K562 (cell line): ENCODE results near the gene FAM186B. TPM values are rescaled to one million over a fixed set of nuclear protein-coding genes. Genes with fewer than 3 reads are reported as not detected.

Source experiments
- ARHGAP35 ChIP-seq: fragments of 450-650 bp; IDR thresholded peaks from 2 replicates; pipeline ENCODE4 v1.6.1; 2018; ENCODE audit not compliant: partially characterized antibody
- ARID3A ChIP-seq: IDR thresholded peaks from 2 replicates; pipeline ENCODE4 v1.6.1; 2012; ENCODE audit warnings: low read depth, low read length, improper control_type of control experiment, borderline replicate concordance
- CBFA2T3 ChIP-seq: fragments of 450-650 bp; IDR thresholded peaks from 2 replicates; pipeline ENCODE4 v1.6.1; 2017
- CCNT2 ChIP-seq: IDR thresholded peaks from 2 replicates; pipeline ENCODE4 v1.6.1; 2011; ENCODE audit warnings: borderline replicate concordance, low read depth, mild to moderate bottlenecking, moderate library complexity, mixed read lengths, low read length; ENCODE audit not compliant: insufficient read length; ENCODE audit errors: extremely low read depth
- CREM ChIP-seq: IDR thresholded peaks from 2 replicates; pipeline ENCODE4 v1.6.1; 2014; ENCODE audit warnings: antibody characterized with exemption, low read depth
- CTCF ChIP-seq, 3 experiments: IDR thresholded peaks in 2 of 3; conservative IDR thresholded peaks in 1 of 3; 2 replicates each; pipeline ENCODE4 v1.5.1; 2011 to 2012; ENCODE audit warnings: low read length in 3 of 3, mild to moderate bottlenecking in 3 of 3, control low read depth in 2 of 3, improper control_type of control experiment in 1 of 3, inconsistent platforms in 1 of 3, low read depth in 1 of 3, mixed read lengths in 1 of 3, moderate library complexity in 1 of 3; ENCODE audit not compliant: insufficient read depth in 2 of 3
- DEAF1 ChIP-seq: fragments of 450-650 bp; formaldehyde crosslinking; IDR thresholded peaks from 2 replicates; pipeline ENCODE4 v1.4.0; 2020; ENCODE audit warnings: mild to moderate bottlenecking, moderate library complexity
- ETV5 ChIP-seq: sonication (generic); formaldehyde crosslinking; IDR thresholded peaks from 2 replicates; pipeline ENCODE4 v1.4.0; 2020; ENCODE audit warnings: low read depth, mild to moderate bottlenecking, missing genetic modification reagents
- FOXJ3 ChIP-seq: sonication (generic); formaldehyde crosslinking; IDR thresholded peaks from 2 replicates; pipeline ENCODE4 v1.4.0; 2020; ENCODE audit warnings: mild to moderate bottlenecking, missing genetic modification reagents
- GATA2 ChIP-seq: sonication (generic); formaldehyde crosslinking; IDR thresholded peaks from 2 replicates; pipeline ENCODE4 v1.4.0; 2020; ENCODE audit warnings: mild to moderate bottlenecking, missing genetic modification reagents
- GATAD2B ChIP-seq: fragments of 450-650 bp; IDR thresholded peaks from 2 replicates; pipeline ENCODE4 v1.6.1; 2017; ENCODE audit warnings: mild to moderate bottlenecking, borderline replicate concordance
- GTF2F1 ChIP-seq: IDR thresholded peaks from 2 replicates; pipeline ENCODE4 v1.6.1; 2011; ENCODE audit warnings: low read depth, low read length, improper control_type of control experiment
- JUNB ChIP-seq: fragments of 450-650 bp; formaldehyde crosslinking; conservative IDR thresholded peaks from 2 replicates; pipeline ENCODE4 v1.4.0; 2020; ENCODE audit warnings: mild to moderate bottlenecking
- KLF1 ChIP-seq: fragments of 450-650 bp; IDR thresholded peaks from 2 replicates; pipeline ENCODE4 v1.6.1; 2016; ENCODE audit warnings: missing genetic modification characterization, missing compliant biosample characterization
- NFE2 ChIP-seq: IDR thresholded peaks from 2 replicates; pipeline ENCODE4 v1.6.1; 2014; ENCODE audit warnings: antibody characterized with exemption, low read depth
- NRF1 ChIP-seq, 2 experiments: fragments of 450-650 bp; IDR thresholded peaks in 1 of 2; conservative IDR thresholded peaks in 1 of 2; 2 replicates each; pipeline ENCODE4 v1.6.1; 2014; ENCODE audit warnings: mild to moderate bottlenecking in 2 of 2
- SMC3 ChIP-seq: conservative IDR thresholded peaks from 2 replicates; pipeline ENCODE4 v1.6.1; 2011; ENCODE audit warnings: low read depth, low read length, improper control_type of control experiment; ENCODE audit not compliant: insufficient read depth
- ZBTB43 ChIP-seq: sonication (generic); formaldehyde crosslinking; IDR thresholded peaks from 2 replicates; pipeline ENCODE4 v1.8.0; 2023; ENCODE audit warnings: mild to moderate bottlenecking, missing genetic modification reagents
- ZKSCAN8 ChIP-seq: fragments of 200-800 bp; sonication (Bioruptor generic); IDR thresholded peaks from 2 replicates; pipeline ENCODE4 v1.6.1; 2016; ENCODE audit warnings: missing genetic modification characterization, missing compliant biosample characterization
- ZNF134 ChIP-seq: fragments of 250-450 bp; sonication (Bioruptor Pico); conservative IDR thresholded peaks from 2 replicates; pipeline ENCODE4 v1.4.0; 2020
- ZNF24 ChIP-seq: fragments of 450-650 bp; IDR thresholded peaks from 2 replicates; pipeline ENCODE4 v1.6.1; 2016
- ZNF280B ChIP-seq: fragments of 250-450 bp; sonication (Bioruptor Pico); IDR thresholded peaks from 2 replicates; pipeline ENCODE4 v1.5.1; 2021; ENCODE audit warnings: mild to moderate bottlenecking
- ZNF668 ChIP-seq: fragments of 250-450 bp; sonication (Bioruptor Pico); IDR thresholded peaks from 2 replicates; pipeline ENCODE4 v1.8.0; 2022; ENCODE audit warnings: mild to moderate bottlenecking, inconsistent platforms
- polyA plus RNA-seq, 8 experiments: library from polyadenylated mRNA; depleted of rRNA in 4 of 8; stranded (reverse) in 5 of 8; unstranded in 3 of 8; fragments of >200 nt; fragmentation: Nextera tagmentation in 2 of 8; fragmentation: Illumina TruSeq in 1 of 8; extraction: Ambion mirVana in 2 of 8; extraction: Trizol in 1 of 8; gene quantifications; 2 replicates each; pipeline versions ENCODE4 v1.2.1 to v1.2.3, GENCODE V29; 2011 to 2014; ENCODE audit warnings: inconsistent platforms in 1 of 8, missing spikeins in 1 of 8
- total RNA-seq, 7 experiments: library from RNA; depleted of rRNA in 6 of 7; stranded (reverse); fragments of >200 nt in 6 of 7; fragmentation: Illumina TruSeq in 2 of 7; extraction: Trizol in 2 of 7; gene quantifications; 2 replicates each; pipeline versions ENCODE4 v1.2.1 to v1.2.3, GENCODE V29; 2011 to 2021; ENCODE audit warnings: low replicate concordance in 1 of 7

Gene FAM186B
- total and polyA plus RNA-seq, 9 of the 15 experiments (the other 6 are each of a cell fraction or from before 2014, with no cell fraction given): 0.07 to 0.42 (median 0.15) TPM

- TF ChIP-seq GTF2F1 (no peak), GATA2 (CRISPR knock-in tag) (0 out of 2 replicates have a peak, but pooled peaks have one; percentile 27), ZNF280B (no peak), ZNF668 (no peak), ZKSCAN8 (CRISPR knock-in tag) (no peak), ARHGAP35 (no peak), DEAF1 (CRISPR knock-in tag) (peak; percentile 99), KLF1 (tag) (no peak), CREM (0 out of 2 replicates have a peak, but pooled peaks have one; percentile 15), CCNT2 (no peak), CBFA2T3 (no peak), NFE2 (no peak), JUNB (CRISPR knock-in tag) (no peak), ARID3A (no peak), GATAD2B (no peak), SMC3 (peak; percentile 99), ETV5 (CRISPR knock-in tag) (peak; percentile 57; the same call in 1 of the 2 replicates), ZBTB43 (CRISPR knock-in tag) (no peak), ZNF134 (no peak), ZNF24 (no peak; the same call in 1 of the 2 replicates), FOXJ3 (CRISPR knock-in tag) (no peak), CTCF (IDR thresholded peaks at IDR 0.05 in 2 of 3, conservative IDR thresholded peaks at IDR 0.05 in 1 of 3; ENCODE audit: insufficient read depth in 2 of 3, low read depth in 1 of 3, low read length in 3 of 3) (peak; percentile 95 to 96 (median 96)), NRF1 (conservative IDR thresholded peaks at IDR 0.05 in 1 of 2, IDR thresholded peaks at IDR 0.05 in 1 of 2) (no peak)
Observed at GRCh38 chr12:49644620-49644994, 39.2 kb upstream of the FAM186B start (continued).
